ENCODE measurements around the gene SSH2.

DNA sequence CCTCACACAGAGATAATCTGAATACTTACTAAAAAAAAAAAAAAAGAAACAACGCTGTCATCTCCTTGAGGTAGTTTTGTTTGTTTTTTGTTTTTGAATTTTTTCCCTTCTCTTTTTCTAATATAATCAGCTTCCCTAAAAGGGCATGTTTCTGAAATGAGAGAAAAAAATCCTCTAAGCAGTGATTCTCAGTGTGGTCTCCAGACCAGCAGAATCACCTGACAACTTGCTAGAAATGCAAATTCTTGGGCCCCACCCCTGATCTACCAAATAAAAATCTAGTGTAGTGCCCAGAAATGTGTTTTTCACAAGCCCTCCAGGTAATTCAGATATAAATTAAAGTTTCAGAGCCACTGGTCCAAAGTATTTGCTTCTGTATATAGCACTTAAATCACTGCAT is 65.4 kb downstream of the SSH2 start:
- TF ChIP-seq CTCF (IDR thresholded peaks at IDR 0.05) (no peak), EZH2 (IDR thresholded peaks at IDR 0.05; ENCODE audit: borderline replicate concordance, insufficient read depth, low read depth, low read length, poor library complexity, severe bottlenecking) (no peak)

Data from B cell (primary cell).